CD4-positive, alpha-beta T cell treated with Interleukin-6 at 100 ng/mL for 8 hours (primary cell): ENCODE results near the gene CDRT4.

Source experiments
- DNase-seq: peaks from one replicate; pipeline ENCODE4 v3.0.0-alpha.2; 2020; ENCODE audit warnings: mixed read lengths, low spot score

The CDRT4 gene

DNA sequence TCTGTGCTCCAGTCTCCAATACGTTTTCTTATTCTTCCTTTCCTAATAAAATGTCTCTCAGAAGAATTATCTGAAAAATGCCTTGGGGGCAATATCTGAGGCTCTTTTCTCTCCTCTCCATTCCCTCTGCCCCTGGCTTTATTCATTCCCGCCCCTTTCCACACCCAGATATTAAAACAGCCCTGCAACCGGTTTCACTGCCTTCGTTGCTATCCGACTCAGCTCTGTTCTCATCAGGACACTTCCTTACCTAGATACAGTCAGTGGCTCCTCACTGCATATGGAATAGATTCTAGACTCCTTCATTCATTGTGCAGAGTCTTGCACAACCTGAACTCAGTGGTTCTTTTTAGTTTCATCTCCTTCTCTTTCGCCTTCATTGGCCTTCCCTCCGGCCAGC is 74.0 kb downstream of the CDRT4 start:
- no peak for DNase-seq

DNA sequence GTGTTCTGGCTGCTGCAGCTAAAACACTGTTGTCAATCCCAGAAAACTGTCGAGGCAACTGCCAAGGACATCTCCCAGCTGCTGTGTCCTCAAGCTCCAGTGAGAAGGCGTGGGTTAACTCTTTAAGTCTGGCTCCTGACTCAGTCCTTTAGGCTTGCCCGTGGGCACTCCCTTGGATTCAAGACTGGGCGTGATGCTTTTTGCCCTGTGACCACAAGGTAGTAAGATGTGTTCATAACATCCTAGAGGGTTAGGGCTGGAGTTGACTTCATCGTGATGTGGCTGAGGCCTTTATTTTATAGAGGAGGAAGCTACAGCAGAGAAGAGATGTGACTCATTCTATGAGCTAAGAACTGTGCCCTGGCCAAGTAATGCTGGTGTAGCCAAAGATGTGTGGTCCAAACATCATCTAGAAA is 75.1 kb downstream of the CDRT4 start:
- no peak for DNase-seq

DNA sequence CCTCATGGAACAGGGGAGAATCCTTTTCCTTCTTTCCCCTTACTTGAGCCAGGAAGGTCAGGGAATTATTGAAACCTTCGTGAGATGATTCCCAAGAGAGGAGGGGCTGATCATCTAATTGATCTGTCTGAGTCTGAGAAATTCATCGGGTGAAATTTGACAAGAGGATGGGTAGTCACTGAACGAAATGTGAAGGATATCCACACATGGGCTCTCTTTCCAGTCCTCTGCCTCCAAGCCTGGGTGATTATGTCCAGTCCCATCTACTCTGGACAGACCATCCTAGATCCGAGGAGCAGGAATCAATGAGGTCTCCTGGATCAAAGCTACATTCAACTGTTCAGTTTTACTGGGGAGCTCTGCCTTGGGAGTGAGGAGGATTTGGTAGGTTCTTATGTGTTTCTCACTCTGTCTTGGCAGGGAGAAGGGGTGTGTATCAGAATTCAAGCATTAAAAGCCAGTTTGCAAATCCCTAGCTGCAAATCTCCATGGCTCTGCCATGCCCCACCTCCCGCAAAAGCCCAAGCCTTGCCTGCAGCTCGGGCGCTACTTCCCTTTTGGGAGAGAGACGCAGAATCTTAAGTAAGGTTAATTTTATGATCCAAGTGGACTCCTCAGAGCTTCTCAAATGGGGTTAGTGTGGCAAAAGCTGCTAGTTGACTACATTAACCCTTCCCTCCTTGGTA is 78.9 kb downstream of the CDRT4 start:
- DNase-seq, result no peak

DNA sequence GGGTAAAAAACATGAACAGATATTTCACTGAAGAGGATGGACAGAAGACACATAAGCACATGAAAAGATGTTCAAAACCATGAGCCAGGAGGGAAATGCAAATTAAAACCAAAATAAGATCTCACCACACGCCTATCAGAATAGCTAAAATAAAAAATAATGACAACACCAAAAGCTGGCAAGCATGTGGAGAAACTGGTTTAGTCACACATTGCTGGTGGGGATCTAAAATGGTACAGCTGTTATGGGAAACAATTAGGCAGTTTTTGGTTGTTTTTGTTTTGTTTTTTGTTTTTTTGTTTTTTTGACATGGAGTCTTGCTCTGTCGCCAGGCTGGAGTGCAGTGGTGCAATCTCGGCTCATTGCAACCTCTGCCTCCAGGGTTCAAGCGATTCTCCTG is 81.3 kb downstream of the CDRT4 start:
- no peak for DNase-seq
